Fibroblast of lung (primary cell): Measurements from ENCODE around the gene CHTOP.

ENCODE experiments used
- EZH2 ChIP-seq: IDR thresholded peaks from 2 replicates; pipeline ENCODE4 v1.5.1; 2012; ENCODE audit warnings: low read length, control low read depth, mild to moderate bottlenecking; ENCODE audit errors: missing control alignments
- TF ChIP-seq, protein P1 (sequence below), 2 donors: IDR thresholded peaks in 1 of 2; conservative IDR thresholded peaks in 1 of 2; 1 replicate in 1 of 2; 2 replicates in 1 of 2; pipeline ENCODE4 v1.5.1; 2011 to 2012; ENCODE audit warnings: low read length in 2 of 2, control low read depth in 1 of 2, inconsistent platforms in 1 of 2, low read depth in 1 of 2, mild to moderate bottlenecking in 1 of 2

DNA sequence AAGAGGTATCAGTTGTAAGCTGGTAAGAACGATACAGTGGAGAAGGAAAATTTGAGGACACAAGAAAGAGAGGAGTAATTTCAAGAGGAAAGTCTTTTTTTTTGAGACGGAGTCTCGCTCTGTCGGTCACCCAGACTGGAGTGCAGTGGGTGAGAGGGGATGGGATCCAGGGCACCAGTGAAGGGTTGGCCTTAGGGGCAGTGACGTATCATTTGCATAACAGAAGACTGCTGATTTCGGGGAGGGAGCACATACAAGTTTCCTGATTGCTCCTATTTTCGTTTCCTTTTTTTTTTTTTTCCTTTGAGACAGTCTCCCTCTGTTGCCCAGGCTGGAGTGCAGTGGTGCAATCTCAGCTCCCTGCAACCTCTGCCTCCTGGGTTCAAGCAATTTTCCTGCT, 10.8 kb upstream of the CHTOP start:
- TF ChIP-seq, protein P1, sequence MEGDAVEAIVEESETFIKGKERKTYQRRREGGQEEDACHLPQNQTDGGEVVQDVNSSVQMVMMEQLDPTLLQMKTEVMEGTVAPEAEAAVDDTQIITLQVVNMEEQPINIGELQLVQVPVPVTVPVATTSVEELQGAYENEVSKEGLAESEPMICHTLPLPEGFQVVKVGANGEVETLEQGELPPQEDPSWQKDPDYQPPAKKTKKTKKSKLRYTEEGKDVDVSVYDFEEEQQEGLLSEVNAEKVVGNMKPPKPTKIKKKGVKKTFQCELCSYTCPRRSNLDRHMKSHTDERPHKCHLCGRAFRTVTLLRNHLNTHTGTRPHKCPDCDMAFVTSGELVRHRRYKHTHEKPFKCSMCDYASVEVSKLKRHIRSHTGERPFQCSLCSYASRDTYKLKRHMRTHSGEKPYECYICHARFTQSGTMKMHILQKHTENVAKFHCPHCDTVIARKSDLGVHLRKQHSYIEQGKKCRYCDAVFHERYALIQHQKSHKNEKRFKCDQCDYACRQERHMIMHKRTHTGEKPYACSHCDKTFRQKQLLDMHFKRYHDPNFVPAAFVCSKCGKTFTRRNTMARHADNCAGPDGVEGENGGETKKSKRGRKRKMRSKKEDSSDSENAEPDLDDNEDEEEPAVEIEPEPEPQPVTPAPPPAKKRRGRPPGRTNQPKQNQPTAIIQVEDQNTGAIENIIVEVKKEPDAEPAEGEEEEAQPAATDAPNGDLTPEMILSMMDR (conservative IDR thresholded peaks at IDR 0.05 in 1 of 2, IDR thresholded peaks at IDR 0.05 in 1 of 2; ENCODE audit: low read depth in 1 of 2, low read length in 2 of 2): no peak
- TF ChIP-seq EZH2: no peak
